Measurements from ENCODE around the gene DDRGK1. TPM values are rescaled to one million over a fixed set of nuclear protein-coding genes. Genes with fewer than 3 reads are reported as not detected.

DDRGK1 gene
- polyA plus RNA-seq, 2 of the 4 experiments (the other 2 are of a cell fraction): 87.4 to 120 TPM

GRCh38 chr20:3171391-3172125 lies 32.9 kb downstream of the DDRGK1 start:
- ATAC-seq (no peak), FAIRE-seq (no peak), DNase-seq (ENCODE audit: low read depth in 1 of 2, low spot score in 1 of 2) (no peak)
- Histone ChIP-seq H3K4me2 (no peak overlapping the region), H3K9me3 (no peaks in the 10 kb centered on the region), H3K4me3 (no peak overlapping the region), H3K27ac (no peak overlapping the region), H3K4me1 (peaks cover 15% of the 10 kb centered on the region)
- ChIA-PET POLR2A (interaction anchor here (0.9 kb wide), 1 partner anchor 12 kb away, joined by 6 read pairs; the partner anchor contains the start of genes FASTKD5 and UBOX5), CTCF (interaction anchor here (0.6 to 2.9 kb wide), 3 partner anchors 10 to 16 kb away, joined by 3 to 17 read pairs (median 3); partner anchors contain the start of genes FASTKD5 and UBOX5)
- 75% methylated on average over 14 of the region's 14 CpGs for WGBS (ENCODE audit: missing lambda C conversion rate)
- TF ChIP-seq EP300 (IDR thresholded peaks at IDR 0.05) (no peak), USF2 (IDR thresholded peaks at IDR 0.05) (no peak), GATA3 (IDR thresholded peaks at IDR 0.05; ENCODE audit: borderline replicate concordance) (no peak)

- ChIA-PET CTCF (interaction anchor here (1.1 kb wide), 1 partner anchor 9 kb away, joined by 4 read pairs; no protein-coding TSS in a partner anchor), POLR2A (no interaction called here)
- H3K4me2 ChIP-seq: no peak overlapping the region
- no peaks in the 10 kb centered on the region for H3K9me3 ChIP-seq
- FAIRE-seq (no peak), ATAC-seq (no peak), DNase-seq (ENCODE audit: low read depth in 1 of 2, low spot score in 1 of 2) (no peak)
- peaks cover 8% of the 10 kb centered on the region for H3K4me1 ChIP-seq
- whole genome bisulfite sequencing (ENCODE audit: missing lambda C conversion rate): 84% methylated on average over 7 of the region's 7 CpGs
- no peak overlapping the region for H3K27ac ChIP-seq
- no peak overlapping the region for H3K4me3 ChIP-seq
- no peak for TF ChIP-seq GATA3 (IDR thresholded peaks at IDR 0.05; ENCODE audit: borderline replicate concordance)
- TF ChIP-seq TFCP2L1 (CRISPR knock-in tag; IDR thresholded peaks at IDR 0.05): no peak
- no peak for TF ChIP-seq EP300 (IDR thresholded peaks at IDR 0.05)
- TF ChIP-seq FOXS1 (CRISPR knock-in tag; IDR thresholded peaks at IDR 0.05): no peak
- no peak for TF ChIP-seq BCL3 (IDR thresholded peaks at IDR 0.05)
- TF ChIP-seq CBX2 (IDR thresholded peaks at IDR 0.05; ENCODE audit: borderline replicate concordance, low read depth): no peak
- no peak for TF ChIP-seq ZC3H11A (IDR thresholded peaks at IDR 0.05)
- TF ChIP-seq KDM5A (IDR thresholded peaks at IDR 0.05): no peak
- no peak for TF ChIP-seq JUN (IDR thresholded peaks at IDR 0.05)
Observed at GRCh38 chr20:3168829-3169590, 35.5 kb downstream of the DDRGK1 start.

GRCh38 chr20:3168079-3168828 lies 36.2 kb downstream of the DDRGK1 start:
- no peaks in the 10 kb centered on the region for H3K9me3 ChIP-seq
- no peak overlapping the region for H3K4me2 ChIP-seq
- no peak for TF ChIP-seq NR3C1 (IDR thresholded peaks at IDR 0.05)
- TF ChIP-seq TFCP2L1 (CRISPR knock-in tag; IDR thresholded peaks at IDR 0.05): no peak
- no peak for TF ChIP-seq EHMT2 (IDR thresholded peaks at IDR 0.05; ENCODE audit: low read depth)
- no peak for TF ChIP-seq KDM5A (IDR thresholded peaks at IDR 0.05)
- TF ChIP-seq MAZ (IDR thresholded peaks at IDR 0.05; ENCODE audit: borderline replicate concordance, low read depth, low read length): no peak
- no peak for TF ChIP-seq HOXA7 (CRISPR knock-in tag; IDR thresholded peaks at IDR 0.05)
- no peak for TF ChIP-seq ZFP36 (IDR thresholded peaks at IDR 0.05; ENCODE audit: borderline replicate concordance, partially characterized antibody)
- TF ChIP-seq BCL3 (IDR thresholded peaks at IDR 0.05): no peak
- no peak for TF ChIP-seq RNF2 (IDR thresholded peaks at IDR 0.05; ENCODE audit: borderline replicate concordance, low read depth)
- TF ChIP-seq HOXB13 (CRISPR knock-in tag; IDR thresholded peaks at IDR 0.05; ENCODE audit: low read depth): no peak
- no peak for TF ChIP-seq JUN (IDR thresholded peaks at IDR 0.05)
- ATAC-seq: no peak
- DNase-seq (ENCODE audit: low read depth in 1 of 2, low spot score in 1 of 2): no peak
- POLR2A ChIA-PET: no interaction called here
- H3K27ac ChIP-seq: no peak overlapping the region
- no peak for FAIRE-seq
- WGBS (ENCODE audit: missing lambda C conversion rate): 76% methylated on average over 21 of the region's 39 CpGs
- CTCF ChIA-PET: no interaction called here
- H3K4me3 ChIP-seq: no peak overlapping the region
- H3K4me1 ChIP-seq: peaks cover 8% of the 10 kb centered on the region
